ENCODE data around the gene NEU2. TPM values are rescaled to one million over a fixed set of nuclear protein-coding genes. Genes with fewer than 3 reads are reported as not detected.

Gene NEU2
- total RNA-seq: not detected

DNA sequence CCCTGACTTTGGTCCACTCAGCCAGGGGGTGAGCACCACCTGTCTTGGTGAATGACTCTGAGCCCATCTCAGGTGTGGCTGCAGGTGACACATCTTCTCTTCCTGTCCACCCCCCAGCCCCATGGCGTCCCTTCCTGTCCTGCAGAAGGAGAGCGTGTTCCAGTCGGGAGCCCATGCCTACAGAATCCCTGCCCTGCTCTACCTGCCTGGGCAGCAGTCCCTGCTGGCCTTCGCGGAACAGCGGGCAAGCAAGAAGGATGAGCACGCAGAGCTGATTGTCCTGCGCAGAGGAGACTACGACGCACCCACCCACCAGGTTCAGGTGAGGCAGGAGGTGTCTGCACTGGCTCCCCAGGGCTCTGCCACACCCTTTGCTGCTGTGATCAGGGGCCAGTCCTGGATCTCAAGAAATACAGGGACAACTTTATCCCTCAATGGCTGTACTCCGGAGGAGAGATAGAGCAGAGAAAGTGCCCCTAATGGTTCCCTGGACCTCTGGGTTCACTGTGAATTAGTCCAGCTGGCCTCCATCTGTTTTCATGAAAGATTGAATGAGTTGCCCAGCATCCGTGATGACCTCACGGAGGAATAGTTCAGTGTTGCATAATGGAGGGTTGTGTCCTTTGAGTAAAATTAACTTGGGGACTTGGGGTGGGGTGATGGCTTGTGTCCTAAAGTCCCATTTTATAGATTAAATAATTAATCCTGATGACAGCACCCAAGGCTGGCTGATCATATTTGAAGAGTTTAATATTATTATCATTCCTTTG lies at the start of gene NEU2:
NEU2 (plus strand) TSS at position 122 of the 770 bp plus-strand sequence; CDS start at position 122, 0 bp downstream.
- H3K27me3 ChIP-seq: no peaks in the 10 kb centered on the region
- intact Hi-C loops (cut with DNase I): no loop called here
- H3K9me3 ChIP-seq: no peaks in the 10 kb centered on the region
- no peaks in the 10 kb centered on the region for H3K36me3 ChIP-seq
- no peak for TF ChIP-seq POLR2A (IDR thresholded peaks at IDR 0.05)
- TF ChIP-seq, protein P1, sequence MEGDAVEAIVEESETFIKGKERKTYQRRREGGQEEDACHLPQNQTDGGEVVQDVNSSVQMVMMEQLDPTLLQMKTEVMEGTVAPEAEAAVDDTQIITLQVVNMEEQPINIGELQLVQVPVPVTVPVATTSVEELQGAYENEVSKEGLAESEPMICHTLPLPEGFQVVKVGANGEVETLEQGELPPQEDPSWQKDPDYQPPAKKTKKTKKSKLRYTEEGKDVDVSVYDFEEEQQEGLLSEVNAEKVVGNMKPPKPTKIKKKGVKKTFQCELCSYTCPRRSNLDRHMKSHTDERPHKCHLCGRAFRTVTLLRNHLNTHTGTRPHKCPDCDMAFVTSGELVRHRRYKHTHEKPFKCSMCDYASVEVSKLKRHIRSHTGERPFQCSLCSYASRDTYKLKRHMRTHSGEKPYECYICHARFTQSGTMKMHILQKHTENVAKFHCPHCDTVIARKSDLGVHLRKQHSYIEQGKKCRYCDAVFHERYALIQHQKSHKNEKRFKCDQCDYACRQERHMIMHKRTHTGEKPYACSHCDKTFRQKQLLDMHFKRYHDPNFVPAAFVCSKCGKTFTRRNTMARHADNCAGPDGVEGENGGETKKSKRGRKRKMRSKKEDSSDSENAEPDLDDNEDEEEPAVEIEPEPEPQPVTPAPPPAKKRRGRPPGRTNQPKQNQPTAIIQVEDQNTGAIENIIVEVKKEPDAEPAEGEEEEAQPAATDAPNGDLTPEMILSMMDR (IDR thresholded peaks at IDR 0.05): no peak
- H3K4me1 ChIP-seq: no peaks in the 10 kb centered on the region
- 91 to 94% methylated on average over 10 to 13 of the region's 13 CpGs for WGBS, 2 donors
- DNase-seq: no peak
- H3K4me3 ChIP-seq (replicated peaks in 1 of 3): no peak within 1 kb of the TSS
- no peak within 1 kb of the TSS for H3K27ac ChIP-seq

- 50 to 53% methylated on average over 15 of the region's 15 CpGs for WGBS, 2 donors
- intact Hi-C loops (cut with DNase I): no loop called here
These were observed 49.4 kb upstream of the NEU2 start for GRCh38 chr2:232982926-232983668.

DNA sequence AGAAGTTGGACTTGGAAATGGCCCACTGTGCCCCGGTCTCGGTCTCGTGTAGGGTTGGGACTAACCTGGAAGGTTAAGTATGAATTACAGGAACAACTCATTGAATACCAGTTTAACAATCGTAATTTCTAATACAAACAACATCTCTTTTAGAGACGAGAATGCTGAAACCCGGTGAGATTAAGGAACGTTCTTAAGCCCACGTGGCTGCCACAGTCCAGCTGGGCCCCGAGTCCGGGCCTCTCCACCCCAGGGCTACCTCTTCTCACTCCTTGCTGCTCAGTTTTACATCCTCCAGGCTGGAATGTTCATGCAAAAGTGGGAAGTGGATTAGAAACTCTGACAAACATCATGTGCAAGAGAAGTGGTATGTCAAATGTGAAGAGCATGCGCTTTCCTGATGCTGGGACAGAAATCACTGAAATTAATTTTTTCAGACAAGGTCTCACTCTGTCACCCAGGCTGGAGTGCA lies 48.8 kb upstream of the NEU2 start:
- TF ChIP-seq, protein P1 (IDR thresholded peaks at IDR 0.05): no peak
- no peak for TF ChIP-seq POLR2A (IDR thresholded peaks at IDR 0.05)
- no peak for DNase-seq
- no peaks in the 10 kb centered on the region for H3K27me3 ChIP-seq

More at GRCh38 chr2:232982926-232983668, 49.4 kb upstream of the NEU2 start:
- no peaks in the 10 kb centered on the region for H3K27me3 ChIP-seq
- no peak for TF ChIP-seq POLR2A (IDR thresholded peaks at IDR 0.05)
- TF ChIP-seq, protein P1 (IDR thresholded peaks at IDR 0.05): no peak
- no peak overlapping the region for H3K27ac ChIP-seq
- H3K4me3 ChIP-seq (replicated peaks in 1 of 3): no peak overlapping the region
- no peak for DNase-seq
- no peaks in the 10 kb centered on the region for H3K36me3 ChIP-seq
- no peaks in the 10 kb centered on the region for H3K9me3 ChIP-seq
- H3K4me1 ChIP-seq: peaks cover 0 to 6% of the 10 kb centered on the region in 2 donors

DNA sequence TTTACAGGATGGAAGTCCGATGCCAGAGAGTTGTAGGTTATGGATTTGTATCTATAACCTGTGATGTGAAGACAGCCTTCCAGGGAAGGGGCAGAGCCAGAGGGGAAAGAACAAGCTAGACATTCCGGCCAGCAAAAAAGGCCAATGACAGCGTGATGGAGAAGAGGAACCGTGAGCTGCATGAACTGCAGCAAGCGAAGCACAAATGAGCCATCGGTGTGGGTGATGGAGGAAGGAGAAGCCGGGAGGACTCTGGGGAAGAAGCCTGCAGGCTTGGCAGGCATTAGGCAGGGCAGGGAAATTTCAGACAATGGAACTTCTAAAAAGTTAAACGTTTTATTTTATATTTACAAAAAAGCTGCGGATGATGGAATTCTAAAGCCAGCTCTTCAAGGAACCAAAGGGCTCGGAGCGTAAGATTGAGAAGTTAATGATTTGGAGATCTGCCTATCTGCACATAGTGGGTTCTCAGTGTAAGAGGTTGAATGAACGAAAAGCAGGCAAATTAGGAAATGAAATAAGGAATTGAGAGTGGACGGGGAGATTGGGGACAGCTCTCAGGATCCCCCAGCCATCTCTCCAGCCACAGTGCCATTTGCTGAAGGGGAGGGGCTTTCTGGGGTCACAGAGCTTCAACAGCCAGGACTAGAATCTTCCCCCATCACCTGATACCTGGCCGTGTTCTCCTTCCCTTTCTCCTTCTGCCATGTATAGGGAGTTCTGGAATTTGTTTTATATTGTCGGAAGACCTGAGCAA lies 47.8 kb upstream of the NEU2 start:
- Histone ChIP-seq H3K4me3 (replicated peaks in 1 of 3) (no peak overlapping the region), H3K27ac (no peak overlapping the region), H3K27me3 (no peaks in the 10 kb centered on the region), H3K4me1 (peaks cover 0 to 12% of the 10 kb centered on the region in 2 donors), H3K36me3 (no peaks in the 10 kb centered on the region), H3K9me3 (no peaks in the 10 kb centered on the region)
- DNase-seq: no peak
- intact Hi-C loops (cut with DNase I): no loop called here
- 86% methylated on average over 15 of the region's 15 CpGs for WGBS, 2 donors
- no peak for TF ChIP-seq POLR2A (IDR thresholded peaks at IDR 0.05)
- TF ChIP-seq, protein P1 (IDR thresholded peaks at IDR 0.05): no peak

More for the DNA sequence above, 48.8 kb upstream of the NEU2 start:
- Histone ChIP-seq H3K36me3 (no peaks in the 10 kb centered on the region), H3K4me1 (peaks cover 0 to 12% of the 10 kb centered on the region in 2 donors), H3K9me3 (no peaks in the 10 kb centered on the region), H3K4me3 (replicated peaks in 1 of 3) (no peak overlapping the region), H3K27ac (no peak overlapping the region)
- WGBS, 2 donors: 60 to 65% methylated on average over 11 of the region's 11 CpGs
- intact Hi-C loops (cut with DNase I): no loop called here

Measured in thyroid gland (tissue), 4 donors.